Stimulated activated CD4-positive, alpha-beta T cell treated with anti-CD3 and anti-CD28 coated beads, TNF-alpha, amount 100 ng/mL, for 48 hours (primary cell): ENCODE data around the gene GNB2.
A peak's percentile ranks its signal among the peaks of the same experiment; 100 is the strongest.
"Not testable (repeated sequence)": the region's sequence is repeated elsewhere in the genome, so short reads cannot be mapped to it uniquely, and the experiment has no call there.

ENCODE experiments used
- DNase-seq, 3 donors: peaks; one replicate each; pipeline ENCODE4 v3.0.0-alpha.2; 2020; ENCODE audit warnings: low read depth in 3 of 3

GNB2 gene

DNA sequence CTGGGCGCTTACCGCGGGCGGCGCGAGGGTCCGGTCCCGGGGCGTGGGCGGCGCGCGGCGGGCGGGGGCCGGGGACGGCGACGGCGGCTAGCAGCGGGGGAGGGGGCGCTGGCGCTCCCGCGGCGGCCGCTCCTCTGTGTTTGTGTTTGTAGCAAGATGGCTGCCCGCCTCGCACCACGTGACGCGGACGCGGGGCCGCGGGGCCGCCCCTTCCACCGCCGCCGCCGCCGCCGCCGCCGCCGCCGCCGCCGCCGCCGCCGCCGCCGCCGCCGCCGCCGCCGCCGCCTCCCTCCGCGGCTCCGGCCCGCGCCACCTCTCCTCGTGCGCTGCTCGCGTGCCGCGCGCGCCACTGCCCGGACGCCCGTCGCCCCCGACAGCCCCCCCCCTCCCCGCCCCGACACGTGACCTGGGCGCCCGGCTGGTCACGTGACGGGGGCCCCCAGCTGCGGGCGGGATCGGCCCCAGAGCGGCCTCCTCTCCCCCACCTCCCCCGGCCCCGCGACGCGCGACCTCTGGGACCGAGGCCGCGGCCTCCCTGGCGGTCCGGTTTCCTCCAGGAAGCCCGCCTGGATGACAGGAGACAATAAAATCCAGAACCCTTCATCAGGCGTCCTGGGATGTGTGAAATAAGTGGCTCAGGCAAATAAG lies 20.7 kb downstream of the GNB2 start, which contains the start of gene GIGYF1:
TSS of gene GIGYF1 (minus strand) at position 153 of the 648 bp plus-strand sequence. CDS start 6,012 bp downstream, outside the sequence.
- peak in 2 of 3 donors; percentile 54 to 58 for DNase-seq

DNA sequence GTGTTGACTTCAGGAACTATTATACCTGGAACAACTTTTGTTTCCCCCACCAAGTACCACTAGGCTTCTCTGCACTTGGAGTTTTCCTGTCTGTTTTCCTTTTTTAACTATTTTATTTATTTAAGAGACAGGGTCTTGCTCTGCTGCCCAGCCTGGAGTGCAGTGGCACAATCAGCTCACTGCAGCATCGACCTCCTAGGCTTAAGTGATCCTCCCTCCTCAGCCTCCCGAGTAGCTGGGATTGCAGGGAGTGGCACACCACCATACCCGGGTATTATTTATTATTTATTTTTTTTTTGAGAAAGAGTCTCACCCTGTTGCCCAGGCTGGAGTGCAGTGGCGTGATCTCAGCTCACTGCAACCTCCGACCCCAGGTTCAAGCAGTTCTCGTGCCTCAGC lies 22.6 kb downstream of the GNB2 start:
- DNase-seq, result no peak

DNA sequence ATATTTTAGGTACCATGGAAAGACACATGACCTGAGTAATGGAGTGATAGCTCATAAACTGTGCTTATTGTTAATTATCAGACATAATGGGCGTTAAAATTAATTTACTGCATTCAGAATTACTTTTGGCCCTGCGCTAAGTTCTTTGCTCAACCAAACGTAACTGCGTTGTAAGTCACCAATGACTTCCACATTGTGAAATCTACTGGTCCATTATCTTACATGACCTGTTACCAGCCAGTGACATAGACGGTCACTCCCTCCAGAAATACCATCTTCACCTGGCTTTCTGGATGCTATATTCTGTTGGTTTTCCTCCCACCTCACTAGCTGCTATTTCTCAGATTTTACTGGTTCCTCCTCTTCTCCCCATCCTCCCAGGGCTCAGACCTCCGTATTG lies 25.5 kb downstream of the GNB2 start:
- no peak for DNase-seq

DNA sequence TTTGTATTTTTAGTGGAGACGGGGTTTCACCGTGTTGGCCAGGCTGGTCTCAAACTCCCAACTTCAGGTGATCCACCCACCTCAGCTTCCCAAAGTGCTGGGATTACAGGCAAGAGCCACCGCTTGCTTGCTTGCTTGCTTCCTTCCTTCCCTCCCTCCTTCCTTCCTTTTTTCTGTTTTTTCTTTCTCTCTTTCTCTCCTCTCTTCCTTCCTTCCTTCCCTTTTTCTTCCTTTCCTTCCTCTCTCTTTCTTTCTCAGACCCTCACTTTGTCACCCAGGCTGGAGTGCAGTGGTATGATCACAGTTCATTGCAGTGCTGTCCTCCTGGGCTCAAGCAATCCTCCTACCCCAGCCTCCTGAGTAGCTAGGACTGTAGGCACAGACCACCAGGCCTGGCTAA lies 27.5 kb downstream of the GNB2 start:
- not testable (repeated sequence) for DNase-seq

DNA sequence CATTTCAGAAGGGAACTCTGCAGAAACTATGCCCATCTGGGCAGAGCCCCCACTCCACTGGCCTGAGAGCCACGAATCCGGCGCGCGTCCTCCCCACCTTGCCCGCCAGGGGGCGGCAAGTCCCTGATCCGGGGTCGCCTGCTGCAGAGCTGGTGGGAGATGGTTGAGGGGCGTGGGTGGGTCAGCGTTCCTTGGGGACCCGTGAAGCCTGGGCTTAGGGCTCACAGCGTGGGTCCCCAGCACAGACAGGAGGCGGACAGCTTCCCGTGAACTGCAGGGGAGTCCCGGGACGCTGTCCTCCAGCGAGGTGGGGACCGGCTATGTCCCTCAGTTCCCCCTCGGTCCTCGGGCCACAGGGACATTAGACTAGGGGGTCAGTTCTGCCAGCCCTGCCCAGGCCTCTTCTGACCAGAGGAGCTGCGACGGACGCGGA lies 31.8 kb downstream of the GNB2 start:
- DNase-seq, result peak; percentile 67 to 79 (median 71)

DNA sequence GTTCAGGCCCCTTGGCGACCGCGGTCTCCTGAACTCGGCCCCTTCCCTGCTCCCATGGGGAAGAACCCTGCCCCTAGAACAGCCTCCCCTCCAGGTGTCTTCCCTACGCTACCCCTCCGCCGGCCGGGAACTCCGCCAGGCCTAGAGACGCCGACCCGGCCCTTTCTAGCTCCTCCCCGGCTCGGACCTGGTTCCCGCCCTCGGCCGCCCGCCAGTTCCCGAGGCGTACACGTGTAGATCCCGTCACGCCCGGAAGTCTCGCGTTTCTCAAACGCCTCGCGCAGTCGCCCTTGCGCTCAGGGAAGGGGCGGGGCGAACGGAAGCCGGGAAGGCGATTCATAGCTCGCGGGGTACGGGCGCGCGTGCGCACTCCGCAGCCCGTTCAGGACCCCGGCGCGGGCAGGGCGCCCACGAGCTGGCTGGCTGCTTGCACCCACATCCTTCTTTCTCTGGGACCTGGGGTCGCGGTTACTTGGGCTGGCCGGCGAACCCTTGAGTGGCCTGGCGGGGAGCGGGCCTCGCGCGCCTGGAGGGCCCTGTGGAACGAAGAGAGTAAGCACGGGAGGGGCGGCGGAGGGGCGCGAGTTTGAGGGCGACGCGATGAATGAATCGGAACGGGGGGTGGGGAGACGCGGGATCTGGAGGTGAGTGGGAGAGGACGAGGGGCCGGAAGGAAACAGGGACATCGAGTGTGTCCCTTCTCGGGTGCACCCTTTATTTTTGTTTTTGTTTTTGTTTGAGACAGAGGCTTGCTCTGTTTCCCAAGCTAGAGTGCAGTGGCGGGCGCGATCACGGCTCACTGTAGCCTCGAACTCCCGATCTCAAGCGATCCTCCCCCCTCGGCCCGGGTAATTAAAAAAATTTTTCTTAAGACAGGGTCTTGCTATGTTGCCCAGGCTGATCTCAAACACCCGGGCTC lies 32.5 kb downstream of the GNB2 start, which contains the start of gene POP7:
TSS of gene POP7 (plus strand) at position 369 of the 919 bp plus-strand sequence. CDS start 710 bp downstream, outside the sequence.
- DNase-seq, result peak; percentile 97 to 99 (median 99)

DNA sequence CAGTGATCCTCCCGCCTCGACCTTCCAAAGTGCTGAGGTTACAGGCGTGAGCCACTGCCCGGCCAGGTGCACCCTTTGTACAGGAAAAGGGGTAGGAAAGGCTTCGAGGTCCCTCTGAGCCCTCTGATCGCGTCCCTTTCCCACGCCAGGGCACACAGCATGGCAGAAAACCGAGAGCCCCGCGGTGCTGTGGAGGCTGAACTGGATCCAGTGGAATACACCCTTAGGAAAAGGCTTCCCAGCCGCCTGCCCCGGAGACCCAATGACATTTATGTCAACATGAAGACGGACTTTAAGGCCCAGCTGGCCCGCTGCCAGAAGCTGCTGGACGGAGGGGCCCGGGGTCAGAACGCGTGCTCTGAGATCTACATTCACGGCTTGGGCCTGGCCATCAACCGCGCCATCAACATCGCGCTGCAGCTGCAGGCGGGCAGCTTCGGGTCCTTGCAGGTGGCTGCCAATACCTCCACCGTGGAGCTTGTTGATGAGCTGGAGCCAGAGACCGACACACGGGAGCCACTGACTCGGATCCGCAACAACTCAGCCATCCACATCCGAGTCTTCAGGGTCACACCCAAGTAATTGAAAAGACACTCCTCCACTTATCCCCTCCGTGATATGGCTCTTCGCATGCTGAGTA lies 33.3 kb downstream of the GNB2 start:
- no peak for DNase-seq

DNA sequence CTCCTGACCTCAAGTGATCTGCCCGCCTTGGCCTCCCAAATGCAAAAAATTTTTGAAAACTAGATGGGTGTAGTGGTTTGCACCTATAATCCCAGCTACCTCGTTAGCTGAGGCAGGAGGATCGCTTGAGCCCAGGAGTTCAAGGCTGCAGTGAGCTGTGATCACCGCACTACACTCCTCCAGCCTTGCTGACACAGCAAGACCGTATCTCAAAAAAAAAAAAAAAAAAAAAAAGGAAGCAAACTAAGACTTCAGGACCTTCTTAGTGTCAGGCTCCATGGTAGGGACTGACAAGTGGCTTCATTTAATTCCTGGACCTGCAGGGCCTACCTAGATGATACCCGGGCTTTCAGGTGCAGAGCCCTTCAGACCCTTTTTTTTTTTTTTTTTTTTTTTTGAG lies 34.9 kb downstream of the GNB2 start:
- DNase-seq, result no peak

DNA sequence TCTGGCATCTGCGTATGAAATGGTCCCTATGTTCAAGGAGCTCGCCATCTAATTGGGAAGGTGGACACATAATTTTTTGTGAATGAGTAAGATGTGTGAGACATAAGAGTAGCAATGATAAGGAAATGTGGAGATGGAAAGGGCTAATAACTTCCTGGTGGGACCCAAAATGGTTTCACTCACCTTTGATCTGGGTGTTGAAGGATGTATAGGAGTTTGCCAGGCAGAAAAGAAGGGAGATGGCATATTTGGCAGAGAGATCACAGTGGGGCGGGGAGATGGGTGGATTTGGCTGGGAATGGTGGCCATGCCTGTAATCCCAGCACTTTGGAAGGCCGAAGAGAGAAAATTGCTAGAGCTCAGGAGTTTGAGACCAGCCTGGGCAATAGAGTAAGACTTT lies 36.9 kb downstream of the GNB2 start:
- DNase-seq, result no peak

DNA sequence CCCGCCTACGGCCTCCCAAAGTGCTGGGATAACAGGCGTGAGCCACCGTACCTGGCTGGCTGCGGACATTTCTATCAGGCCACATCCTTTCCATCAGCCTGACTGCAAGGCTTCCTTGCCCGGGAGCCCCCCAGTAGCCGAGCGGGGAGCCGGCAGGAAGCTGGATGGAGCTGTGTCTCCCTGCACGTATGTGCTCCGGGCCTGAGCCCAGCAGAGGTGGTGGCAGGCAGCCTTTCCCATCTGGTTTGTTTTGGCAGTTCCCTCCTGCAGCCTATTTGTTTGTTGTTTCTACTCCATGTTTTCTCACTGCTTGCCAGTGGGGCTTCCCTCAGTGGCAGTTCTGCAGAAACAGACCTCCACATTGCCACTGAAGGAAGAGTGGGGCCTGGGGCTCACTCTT lies 37.8 kb downstream of the GNB2 start:
- DNase-seq, result no peak

DNA sequence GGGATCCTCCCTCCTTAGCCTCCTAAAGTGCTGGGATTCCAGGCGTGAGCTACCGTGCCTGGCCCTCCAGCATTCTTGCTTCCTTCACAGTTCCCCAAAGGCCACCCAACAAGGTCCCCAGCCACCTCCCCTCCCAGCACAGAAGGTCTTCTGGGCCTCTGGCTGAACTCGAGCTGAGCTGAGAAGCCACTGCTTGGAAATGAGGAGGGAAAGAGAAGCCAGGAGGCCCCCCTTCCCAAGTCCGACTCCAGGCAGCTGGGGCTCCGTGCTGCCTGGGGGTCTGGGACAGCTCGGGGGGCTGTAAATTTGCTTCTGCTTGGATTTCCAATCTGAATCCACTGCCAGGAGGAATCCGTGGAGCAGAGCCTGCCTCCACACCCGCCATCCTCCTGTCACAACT lies 41.2 kb downstream of the GNB2 start:
- DNase-seq, result no peak

DNA sequence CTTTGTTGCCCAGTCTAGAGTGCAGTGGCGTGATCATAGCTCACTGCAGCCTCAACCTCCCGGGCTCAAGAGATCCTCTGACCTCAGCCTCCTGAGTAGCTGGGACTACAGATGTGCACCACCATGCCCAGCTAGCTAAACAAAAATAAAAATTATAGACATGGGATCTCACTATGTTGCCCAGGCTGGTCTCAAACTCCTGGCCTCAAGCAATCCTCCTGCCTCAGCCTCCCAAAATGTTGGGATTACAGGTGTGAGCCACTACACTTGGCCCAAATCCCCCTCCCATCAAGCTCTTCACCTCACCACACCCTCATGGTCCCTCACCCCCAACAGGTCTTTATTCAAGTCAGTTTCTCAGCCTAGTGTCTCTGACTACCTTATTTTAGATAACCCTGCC lies 43.5 kb downstream of the GNB2 start:
- not testable (repeated sequence) for DNase-seq

DNA sequence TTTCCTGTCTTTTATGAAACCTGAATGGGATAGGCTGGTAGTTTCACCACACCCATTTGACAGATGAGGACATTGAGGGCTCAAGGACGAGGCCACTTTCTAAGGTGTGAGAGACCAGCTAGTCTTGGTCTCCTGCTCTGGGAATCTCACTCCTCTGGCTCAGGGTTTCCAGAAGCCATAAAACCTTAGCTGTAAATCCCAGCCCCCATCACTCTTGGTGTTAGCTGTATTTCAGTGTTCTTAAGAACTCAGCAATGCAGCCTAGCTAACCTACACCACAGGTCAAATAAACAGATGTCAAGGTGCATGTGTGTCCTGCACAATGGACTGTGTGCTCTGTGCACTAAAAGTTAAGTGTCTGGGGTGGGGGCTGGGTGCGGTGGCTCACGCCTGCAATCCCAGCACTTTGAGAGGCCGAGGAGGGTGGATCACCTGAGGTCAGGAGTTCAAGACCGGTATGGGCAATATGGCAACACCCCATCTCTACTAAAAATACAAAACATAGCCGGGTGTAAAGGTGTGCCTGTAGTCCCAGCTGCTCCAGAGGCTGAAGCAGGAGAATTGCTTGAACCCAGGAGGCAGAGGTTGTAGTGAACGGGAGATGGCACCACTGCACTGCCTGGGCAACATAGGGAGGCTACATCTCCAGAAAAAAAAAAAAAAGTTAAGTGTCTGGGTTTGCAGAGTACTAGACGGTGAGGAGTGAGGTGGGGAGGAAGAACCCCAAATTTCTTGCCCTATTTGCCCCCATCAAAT lies 46.2 kb downstream of the GNB2 start:
- DNase-seq, result no peak

DNA sequence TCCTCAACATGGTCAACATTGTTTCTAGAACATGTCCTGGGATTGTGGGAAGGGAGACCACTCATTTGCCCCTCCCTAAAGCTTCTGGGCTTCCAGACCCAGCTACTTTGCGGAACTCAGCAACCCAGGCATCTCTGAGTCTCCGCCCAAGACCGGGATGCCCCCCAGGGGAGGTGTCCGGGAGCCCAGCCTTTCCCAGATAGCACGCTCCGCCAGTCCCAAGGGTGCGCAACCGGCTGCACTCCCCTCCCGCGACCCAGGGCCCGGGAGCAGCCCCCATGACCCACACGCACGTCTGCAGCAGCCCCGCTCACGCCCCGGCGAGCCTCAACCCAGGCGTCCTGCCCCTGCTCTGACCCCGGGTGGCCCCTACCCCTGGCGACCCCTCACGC lies 46.7 kb downstream of the GNB2 start, which contains the start of gene EPO:
TSS of gene EPO (plus strand) at position 190 of the 392 bp plus-strand sequence. CDS start 513 bp downstream, outside the sequence.
- no peak for DNase-seq

DNA sequence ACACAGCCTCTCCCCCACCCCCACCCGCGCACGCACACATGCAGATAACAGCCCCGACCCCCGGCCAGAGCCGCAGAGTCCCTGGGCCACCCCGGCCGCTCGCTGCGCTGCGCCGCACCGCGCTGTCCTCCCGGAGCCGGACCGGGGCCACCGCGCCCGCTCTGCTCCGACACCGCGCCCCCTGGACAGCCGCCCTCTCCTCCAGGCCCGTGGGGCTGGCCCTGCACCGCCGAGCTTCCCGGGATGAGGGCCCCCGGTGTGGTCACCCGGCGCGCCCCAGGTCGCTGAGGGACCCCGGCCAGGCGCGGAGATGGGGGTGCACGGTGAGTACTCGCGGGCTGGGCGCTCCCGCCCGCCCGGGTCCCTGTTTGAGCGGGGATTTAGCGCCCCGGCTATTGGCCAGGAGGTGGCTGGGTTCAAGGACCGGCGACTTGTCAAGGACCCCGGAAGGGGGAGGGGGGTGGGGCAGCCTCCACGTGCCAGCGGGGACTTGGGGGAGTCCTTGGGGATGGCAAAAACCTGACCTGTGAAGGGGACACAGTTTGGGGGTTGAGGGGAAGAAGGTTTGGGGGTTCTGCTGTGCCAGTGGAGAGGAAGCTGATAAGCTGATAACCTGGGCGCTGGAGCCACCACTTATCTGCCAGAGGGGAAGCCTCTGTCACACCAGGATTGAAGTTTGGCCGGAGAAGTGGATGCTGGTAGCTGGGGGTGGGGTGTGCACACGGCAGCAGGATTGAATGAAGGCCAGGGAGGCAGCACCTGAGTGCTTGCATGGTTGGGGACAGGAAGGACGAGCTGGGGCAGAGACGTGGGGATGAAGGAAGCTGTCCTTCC lies 47.3 kb downstream of the GNB2 start:
- DNase-seq, result no peak

DNA sequence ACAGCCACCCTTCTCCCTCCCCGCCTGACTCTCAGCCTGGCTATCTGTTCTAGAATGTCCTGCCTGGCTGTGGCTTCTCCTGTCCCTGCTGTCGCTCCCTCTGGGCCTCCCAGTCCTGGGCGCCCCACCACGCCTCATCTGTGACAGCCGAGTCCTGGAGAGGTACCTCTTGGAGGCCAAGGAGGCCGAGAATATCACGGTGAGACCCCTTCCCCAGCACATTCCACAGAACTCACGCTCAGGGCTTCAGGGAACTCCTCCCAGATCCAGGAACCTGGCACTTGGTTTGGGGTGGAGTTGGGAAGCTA lies 47.9 kb downstream of the GNB2 start:
- no peak for DNase-seq

DNA sequence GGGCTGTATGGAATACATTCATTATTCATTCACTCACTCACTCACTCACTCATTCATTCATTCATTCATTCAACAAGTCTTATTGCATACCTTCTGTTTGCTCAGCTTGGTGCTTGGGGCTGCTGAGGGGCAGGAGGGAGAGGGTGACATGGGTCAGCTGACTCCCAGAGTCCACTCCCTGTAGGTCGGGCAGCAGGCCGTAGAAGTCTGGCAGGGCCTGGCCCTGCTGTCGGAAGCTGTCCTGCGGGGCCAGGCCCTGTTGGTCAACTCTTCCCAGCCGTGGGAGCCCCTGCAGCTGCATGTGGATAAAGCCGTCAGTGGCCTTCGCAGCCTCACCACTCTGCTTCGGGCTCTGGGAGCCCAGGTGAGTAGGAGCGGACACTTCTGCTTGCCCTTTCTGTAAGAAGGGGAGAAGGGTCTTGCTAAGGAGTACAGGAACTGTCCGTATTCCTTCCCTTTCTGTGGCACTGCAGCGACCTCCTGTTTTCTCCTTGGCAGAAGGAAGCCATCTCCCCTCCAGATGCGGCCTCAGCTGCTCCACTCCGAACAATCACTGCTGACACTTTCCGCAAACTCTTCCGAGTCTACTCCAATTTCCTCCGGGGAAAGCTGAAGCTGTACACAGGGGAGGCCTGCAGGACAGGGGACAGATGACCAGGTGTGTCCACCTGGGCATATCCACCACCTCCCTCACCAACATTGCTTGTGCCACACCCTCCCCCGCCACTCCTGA lies 49.1 kb downstream of the GNB2 start:
- DNase-seq, result no peak

DNA sequence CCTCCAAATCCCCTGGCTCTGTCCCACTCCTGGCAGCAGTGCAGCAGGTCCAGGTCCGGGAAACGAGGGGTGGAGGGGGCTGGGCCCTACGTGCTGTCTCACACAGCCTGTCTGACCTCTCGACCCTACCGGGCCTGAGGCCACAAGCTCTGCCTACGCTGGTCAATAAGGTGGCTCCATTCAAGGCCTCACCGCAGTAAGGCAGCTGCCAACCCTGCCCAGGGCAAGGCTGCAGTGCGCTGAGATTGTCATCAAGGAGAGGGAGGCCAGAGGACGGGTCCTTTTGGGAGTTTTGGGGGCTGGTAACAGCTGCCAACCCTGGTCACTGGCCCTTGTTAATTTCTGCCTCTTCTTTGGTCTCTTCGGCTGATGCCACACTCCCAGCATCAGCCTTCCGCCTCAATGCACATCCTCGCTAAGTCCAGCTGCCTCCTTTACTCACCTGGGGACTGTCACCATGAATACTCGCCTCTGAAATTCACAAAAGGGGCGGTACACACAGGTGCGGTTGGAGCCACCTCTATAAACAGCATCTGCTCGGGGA lies 50.3 kb downstream of the GNB2 start:
- DNase-seq, result no peak

DNA sequence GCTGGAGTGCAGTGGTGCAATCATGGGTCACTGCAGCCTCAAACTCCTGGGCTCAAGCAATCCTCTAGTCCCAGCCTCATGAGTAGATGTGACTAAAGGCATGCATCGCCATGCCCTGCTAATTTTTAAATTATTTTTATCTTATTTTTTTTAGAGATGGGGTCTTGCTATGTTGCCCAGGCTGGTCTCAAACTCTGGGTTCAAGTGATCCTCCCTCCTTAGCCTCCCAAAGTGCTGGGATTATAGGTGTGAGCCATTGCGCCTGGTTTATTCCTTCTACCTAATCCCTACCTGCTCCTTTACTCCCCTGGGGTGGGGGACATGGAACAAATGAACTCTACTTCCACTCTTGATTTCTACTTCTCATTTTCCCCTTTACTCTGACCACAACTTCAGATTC lies 50.8 kb downstream of the GNB2 start:
- DNase-seq, result not testable (repeated sequence)
